NCI-H446 (cell line): ENCODE data around the gene ANO3.
"Not testable (repeated sequence)": the region's sequence is repeated elsewhere in the genome, so short reads cannot be mapped to it uniquely, and the experiment has no call there.

Experiments used
- DNase-seq, 2 experiments: peaks; one replicate each; lab custom pipeline; 2025; lab: John Stamatoyannopoulos, UW

The ANO3 gene

GRCh38 chr11:26331911-26332571 lies at the start of gene ANO3:
ANO3 (plus strand) TSS chr11:26332130; CDS start chr11:26332276, 146 bp downstream.
- DNase-seq: peak; percentile 22 to 58

DNA sequence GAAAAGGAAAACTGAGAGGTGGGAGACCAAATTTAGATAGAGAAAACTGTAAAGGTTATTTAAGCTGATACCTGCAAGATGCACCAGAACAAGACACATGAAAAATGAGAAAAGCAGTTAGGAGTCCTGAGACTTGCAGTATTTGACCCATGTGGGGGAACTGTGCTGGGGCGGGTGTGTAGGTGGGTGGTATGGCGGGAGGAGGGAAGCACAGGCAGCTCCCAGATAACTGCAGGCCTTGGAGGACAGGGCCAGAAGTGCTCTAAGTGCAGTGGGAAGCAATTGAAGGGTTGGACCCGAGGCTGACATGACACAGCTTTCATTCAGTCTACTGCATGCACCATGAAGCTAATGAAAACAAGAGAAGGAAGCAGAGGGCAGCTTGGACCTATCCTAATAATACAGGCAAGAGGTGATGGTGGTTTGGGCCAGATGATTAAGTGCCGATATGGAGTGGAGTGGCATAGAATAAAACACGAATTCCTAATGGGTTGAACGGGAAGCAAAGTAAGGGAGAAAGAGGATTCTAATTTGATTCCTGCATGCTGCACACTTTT lies 48.0 kb upstream of the ANO3 start:
- DNase-seq: peak in 1 of 2 experiments; percentile 3

- no peak for DNase-seq
These were observed 46.3 kb upstream of the ANO3 start for GRCh38 chr11:26285608-26286007.

DNA sequence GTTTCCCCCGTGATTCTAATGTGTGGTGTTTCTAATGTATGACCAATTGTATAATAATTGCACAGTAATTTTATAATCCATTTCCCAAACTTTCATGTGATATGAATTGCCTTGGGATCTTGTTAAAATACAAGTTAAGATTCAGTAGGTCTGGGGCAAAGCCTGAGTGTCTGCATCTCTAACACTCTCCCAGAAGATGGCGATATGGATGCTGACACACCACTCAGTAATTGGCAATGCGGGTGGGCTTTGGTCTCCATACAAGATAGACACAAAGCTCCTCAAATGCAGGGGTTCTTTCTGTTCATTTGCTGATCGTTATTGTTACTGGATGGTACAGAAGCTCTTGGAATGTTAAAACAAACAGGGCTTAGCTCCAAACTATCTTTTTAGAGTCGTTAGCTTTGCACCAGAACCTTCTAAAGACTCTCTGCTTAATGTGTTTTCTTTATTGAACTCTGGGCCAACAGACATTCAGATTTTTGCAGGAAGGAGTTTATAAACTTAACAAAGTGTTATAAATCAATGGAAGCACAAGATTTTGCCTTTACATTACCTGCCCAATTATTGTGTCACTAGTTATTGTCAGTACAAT lies 45.4 kb upstream of the ANO3 start:
- DNase-seq: peak in 1 of 2 experiments; percentile 52

GRCh38 chr11:26287067-26287518 lies 44.8 kb upstream of the ANO3 start:
- no peak for DNase-seq

DNA sequence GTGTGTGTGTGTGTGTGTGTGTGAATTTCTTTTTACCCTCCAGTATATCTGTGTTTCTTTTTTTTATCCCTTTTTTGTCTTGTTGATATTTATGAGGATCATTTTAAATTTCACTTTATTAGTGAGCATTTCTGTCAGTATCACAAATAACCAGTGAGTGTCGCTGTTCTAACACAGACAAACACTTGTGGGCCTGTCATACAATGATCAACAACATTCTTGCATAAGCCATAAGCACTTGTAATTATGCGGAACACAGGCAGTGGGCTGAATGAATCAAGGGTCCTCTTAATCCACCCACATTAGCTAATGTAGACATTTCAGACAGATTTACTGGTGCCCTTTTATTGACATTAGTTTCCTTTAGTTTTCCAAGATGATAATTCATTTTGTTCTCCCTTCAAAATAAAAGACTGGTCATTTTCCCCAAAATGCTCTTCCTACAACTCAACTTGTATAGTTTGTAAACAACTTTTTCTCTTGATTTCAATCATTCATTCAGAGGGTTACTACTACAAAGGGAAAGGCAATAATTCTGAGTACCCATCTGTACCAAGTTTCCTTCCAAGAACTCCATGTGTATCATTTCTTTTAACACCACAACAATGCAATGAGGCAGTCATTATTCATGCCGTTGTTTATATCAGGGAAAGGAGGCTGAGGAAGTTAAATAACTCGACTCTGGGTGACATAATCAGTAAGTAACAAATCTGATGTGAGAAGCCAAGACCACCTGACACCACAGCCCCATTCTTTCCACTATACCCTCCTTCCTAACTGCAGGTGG lies 34.5 kb upstream of the ANO3 start:
- DNase-seq: peak; percentile 7 to 57

DNA sequence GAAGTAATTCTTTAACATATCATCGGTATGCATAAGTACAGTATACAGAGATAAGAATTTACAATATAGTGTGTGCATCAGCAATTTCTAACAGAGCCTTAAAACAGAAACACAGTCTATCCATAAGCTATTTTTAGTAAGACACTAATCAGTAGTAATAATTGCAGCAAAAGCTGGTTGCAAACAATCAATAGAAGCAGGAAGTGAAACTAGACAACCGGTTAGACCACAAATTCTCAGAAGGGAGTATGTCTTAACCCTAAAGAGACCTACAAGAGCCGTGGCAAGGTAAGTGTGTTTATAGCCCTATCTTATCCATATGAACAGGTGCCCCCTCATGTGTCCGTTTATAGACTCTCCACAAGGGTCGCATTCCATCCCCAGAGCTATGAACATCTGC lies 15.6 kb upstream of the ANO3 start:
- DNase-seq: not testable (repeated sequence)

GRCh38 chr11:26319906-26320305 lies 12.0 kb upstream of the ANO3 start:
- no peak for DNase-seq

DNA sequence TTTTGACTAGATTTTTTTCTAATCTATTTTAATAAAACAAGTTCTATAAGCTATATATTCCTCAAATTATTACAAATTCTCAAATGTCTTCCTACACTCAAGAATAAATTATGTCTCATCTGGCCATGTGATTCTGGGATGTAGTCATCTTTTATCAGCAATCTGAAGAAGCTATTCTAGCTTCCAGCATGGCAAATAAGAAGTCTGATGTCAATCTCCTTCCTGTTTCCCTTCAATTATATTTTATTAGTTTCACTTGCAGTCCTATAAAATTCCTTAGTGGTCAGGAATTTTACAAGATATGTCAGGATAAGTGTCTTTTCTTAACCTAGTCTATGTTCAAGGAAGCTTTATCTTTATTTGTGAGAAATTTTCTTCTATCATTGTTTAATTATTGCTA lies 10.4 kb upstream of the ANO3 start:
- no peak for DNase-seq

DNA sequence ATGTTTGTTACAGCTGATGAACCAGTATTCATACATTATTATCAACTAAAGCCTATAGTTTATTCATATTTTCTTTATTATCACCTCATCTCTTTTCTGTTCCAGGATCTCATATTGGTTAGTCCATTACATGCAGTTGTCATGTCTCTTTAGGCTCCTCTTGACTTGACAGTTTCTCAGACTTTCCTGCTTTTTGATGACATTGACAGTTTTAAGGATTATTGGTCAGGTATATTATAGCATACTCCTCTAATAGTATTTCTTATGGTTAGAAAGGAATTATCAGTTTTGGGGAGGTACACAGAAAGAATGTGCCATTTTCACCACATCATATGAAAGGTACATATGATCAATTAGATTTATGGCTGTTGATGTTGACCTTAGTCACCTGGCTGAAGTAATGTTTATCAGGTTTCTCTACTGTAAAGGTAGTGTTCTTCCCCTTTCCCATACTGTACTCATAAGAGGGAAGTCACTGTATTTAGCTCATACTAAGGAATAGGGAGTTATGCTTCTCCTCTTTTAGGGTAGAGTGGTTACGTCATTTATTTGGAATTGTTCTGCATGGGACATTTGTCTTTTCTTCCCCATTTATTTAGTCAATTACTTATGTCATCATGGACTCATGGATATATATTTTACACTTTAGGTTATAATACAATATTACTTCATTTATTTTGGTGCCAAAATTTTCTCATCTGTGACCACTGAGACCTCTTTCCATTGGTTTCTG lies 9.4 kb upstream of the ANO3 start:
- no peak for DNase-seq

- DNase-seq: no peak
These were observed 8.1 kb upstream of the ANO3 start for GRCh38 chr11:26323837-26324236.

- no peak for DNase-seq
These were observed 7.7 kb upstream of the ANO3 start for GRCh38 chr11:26324270-26324669.

- no peak for DNase-seq
These were observed 5.0 kb upstream of the ANO3 start for GRCh38 chr11:26326793-26327400.

- DNase-seq: no peak
These were observed 2.7 kb upstream of the ANO3 start for GRCh38 chr11:26329206-26329605.

DNA sequence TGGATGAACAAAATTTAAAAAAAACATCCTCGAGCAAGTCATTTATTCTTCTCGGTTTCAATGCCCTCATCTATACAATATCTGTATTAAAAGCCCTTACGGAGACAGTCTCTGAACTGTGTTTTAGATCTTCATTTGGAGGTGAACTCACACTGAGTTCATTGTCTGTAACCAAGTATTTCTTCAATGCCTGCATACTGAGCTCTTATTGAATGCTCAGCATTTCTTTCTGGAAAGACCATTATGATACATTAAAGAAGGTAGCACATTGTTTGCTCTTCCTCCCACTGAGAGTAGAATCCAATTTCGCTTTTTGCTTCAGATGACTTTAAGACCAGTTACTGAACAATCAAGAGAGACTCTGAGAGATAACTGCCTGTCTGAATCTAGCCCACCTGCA lies 1.7 kb upstream of the ANO3 start:
- DNase-seq: no peak

GRCh38 chr11:26332572-26332915 lies 614 bp downstream of the ANO3 start:
- no peak for DNase-seq

GRCh38 chr11:26333906-26334305 lies 2.0 kb downstream of the ANO3 start:
- DNase-seq: no peak

GRCh38 chr11:26335903-26336302 lies 4.0 kb downstream of the ANO3 start:
- no peak for DNase-seq

- DNase-seq: no peak
These were observed 12.7 kb downstream of the ANO3 start for GRCh38 chr11:26344647-26345046.

DNA sequence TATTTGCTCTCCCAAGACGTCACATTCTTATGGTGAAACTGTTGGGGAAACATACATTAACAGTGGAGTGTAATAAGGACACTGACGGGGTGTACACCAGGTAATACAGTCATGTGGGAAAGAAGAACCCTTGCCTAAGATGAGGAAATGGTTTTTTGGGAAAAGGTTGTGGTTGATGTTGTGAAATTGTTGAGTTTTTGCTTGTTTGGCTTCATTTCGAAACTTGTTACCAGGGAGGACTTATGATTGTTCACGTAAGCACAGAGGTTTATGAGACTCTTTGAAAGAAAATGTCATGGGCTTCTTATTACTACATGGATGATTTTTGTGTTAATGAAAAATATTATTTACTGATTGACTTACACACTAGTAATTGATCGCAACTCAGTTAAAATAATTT lies 16.8 kb downstream of the ANO3 start:
- no peak for DNase-seq

DNA sequence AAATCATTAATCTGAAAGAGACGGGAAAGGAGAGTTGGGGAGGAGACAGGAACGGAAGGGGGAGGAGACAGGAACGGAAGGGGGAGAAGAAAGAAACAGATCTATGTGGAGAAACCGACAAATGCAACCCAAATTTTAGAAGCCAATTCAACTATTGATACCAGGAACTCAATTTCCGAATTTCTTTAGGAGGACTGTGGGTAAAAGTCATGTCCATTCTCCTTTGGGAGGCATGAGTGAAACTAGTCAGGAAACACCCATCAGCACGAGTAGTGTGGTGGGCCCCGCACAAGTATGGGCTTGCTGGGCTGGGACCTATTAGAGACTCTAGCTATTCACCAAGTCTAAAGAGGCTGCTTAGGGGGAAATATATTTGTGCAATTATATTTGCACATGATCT lies 18.1 kb downstream of the ANO3 start:
- no peak for DNase-seq

- no peak for DNase-seq
These were observed 21.1 kb downstream of the ANO3 start for GRCh38 chr11:26353010-26353409.
